Ecto neural progenitor cell (in vitro differentiated cells): ENCODE data around the gene CATSPERB.
"Not testable (repeated sequence)": the region's sequence is repeated elsewhere in the genome, so short reads cannot be mapped to it uniquely, and the experiment has no call there.

Experiments used
- DNase-seq: peaks from one replicate; pipeline ENCODE4 v3.0.0-alpha.2; 2018; ENCODE audit warnings: low spot score

The CATSPERB gene

DNA sequence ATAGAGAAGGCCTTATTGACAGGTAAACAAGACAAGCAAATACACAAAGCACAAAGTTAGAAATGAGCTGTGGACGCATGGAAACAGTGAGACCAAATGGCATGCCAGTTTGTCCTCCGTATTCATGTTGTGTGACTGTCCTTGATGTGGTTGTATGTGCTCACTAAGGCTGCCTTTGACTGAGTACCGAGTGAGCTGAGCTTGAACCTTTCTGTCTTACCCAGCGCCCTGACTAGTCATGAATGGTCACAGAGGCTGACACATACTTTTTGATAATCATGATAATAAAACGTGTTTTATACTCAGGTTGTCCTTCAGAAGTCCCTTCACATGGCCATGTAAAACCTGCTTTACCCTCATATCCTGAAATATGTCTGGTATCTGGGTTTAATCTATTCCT lies 553 bp upstream of the CATSPERB start:
- DNase-seq = no peak

DNA sequence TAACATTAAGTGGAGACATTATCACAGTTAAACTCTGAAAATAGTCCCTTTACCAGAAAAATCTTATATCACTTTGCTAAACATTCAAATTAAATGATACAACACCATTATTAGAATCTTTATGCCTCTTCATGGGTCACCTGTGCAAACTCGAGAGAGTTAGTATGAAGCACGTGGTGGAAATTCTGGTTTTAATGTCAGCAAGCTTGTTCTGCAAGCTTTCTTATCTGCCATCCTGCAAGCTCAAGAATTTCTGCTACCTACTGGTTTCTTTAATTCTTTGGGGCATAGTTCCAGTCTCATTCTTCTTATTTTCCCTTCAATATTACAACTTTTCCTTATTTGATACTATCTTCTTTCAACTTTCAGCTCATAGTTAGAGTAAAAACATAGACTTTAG lies 868 bp downstream of the CATSPERB start:
- no peak for DNase-seq

GRCh38 chr14:91729756-91730155 lies 2.1 kb downstream of the CATSPERB start:
- no peak for DNase-seq

DNA sequence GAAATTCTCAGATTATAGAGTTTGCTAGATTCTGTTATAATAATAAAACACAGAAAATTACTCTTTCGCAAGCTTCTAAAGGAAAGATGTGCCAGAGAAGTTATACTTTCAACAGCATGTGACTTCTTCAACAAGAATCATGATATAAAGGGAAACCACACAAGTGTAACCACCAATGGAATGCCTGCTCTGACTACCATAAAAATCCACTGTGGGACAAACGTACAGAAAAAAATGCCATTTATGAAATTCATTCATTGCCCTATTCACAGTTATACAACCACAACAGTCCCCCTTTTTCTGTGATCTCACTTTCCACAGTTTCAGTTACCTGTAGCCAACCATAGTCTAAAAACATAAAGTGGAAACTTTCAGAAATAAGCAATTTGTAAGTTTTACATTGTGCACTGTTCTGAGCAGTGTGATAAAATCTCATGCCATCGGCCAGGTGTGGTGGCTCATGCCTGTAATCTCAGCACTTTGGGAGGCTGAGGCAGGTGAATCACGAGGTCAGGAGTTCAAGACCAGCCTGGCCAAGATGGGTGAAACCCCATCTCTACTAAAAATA lies 3.2 kb downstream of the CATSPERB start:
- DNase-seq = no peak

GRCh38 chr14:91727121-91727520 lies 4.8 kb downstream of the CATSPERB start:
- DNase-seq = no peak

- DNase-seq = no peak
Measured at GRCh38 chr14:91723501-91723900, 8.4 kb downstream of the CATSPERB start.

GRCh38 chr14:91722386-91722785 lies 9.5 kb downstream of the CATSPERB start:
- no peak for DNase-seq

DNA sequence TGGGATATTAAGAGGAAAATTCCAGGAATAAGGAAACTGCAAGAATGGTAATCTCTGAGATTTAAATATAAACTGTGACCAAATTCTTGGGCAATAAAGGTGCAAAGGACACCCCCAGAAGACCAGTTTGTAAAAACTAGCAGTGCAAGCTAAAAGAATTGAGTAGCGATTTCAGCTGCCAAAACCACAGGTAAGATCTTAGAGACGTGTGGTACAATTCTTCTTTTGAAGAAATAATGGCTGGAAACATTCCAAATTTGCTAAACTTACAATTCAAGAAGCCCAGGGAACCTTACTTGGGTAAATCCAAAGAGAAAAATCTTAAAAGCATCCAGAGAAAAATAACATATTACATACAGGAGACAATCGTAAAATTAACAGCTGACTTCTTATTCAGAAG lies 12.0 kb downstream of the CATSPERB start:
- no peak for DNase-seq

GRCh38 chr14:91716999-91717398 lies 14.9 kb downstream of the CATSPERB start:
- no peak for DNase-seq

GRCh38 chr14:91714805-91715204 lies 17.1 kb downstream of the CATSPERB start:
- DNase-seq = no peak

DNA sequence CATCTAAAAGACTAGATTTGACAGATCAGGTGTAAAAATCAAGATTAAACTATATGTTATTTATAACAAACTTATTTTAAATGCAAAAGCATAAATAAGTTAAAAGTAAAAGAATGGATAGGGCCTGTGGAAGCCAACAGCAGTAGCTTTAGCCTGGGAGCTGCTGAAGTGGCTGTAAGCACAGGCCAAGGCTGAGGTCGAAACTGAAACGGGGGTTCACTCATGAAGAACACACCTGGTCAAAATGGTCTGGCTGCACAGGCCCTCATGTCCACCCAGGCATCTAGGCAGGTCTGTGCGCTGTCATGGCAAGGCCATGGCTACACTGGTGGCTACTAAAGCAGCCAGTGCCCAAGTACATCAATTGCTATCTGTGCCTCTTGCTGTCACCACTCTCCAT lies 23.1 kb downstream of the CATSPERB start:
- no peak for DNase-seq

DNA sequence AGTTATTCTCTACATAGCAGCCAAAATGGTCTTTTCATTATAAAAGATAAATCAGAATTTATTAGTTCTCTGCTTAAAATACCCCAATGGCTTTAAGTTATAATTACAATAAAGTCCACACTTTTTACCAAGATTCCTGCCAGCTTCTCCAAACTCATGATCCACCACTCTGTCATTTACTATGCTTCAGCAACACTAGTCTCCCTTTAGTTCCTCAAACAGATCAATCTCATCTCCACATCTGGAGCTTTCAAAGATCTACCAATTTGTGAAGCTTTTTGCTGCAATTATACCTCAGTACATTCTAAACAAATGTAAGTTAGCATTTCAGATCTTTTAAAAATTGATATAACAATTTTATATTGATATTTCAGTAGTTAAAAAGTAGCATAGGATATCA lies 24.9 kb downstream of the CATSPERB start:
- no peak for DNase-seq

- no peak for DNase-seq
Measured at GRCh38 chr14:91694643-91695042, 37.2 kb downstream of the CATSPERB start.

- DNase-seq = no peak
Measured at GRCh38 chr14:91693346-91693745, 38.5 kb downstream of the CATSPERB start.

- no peak for DNase-seq
Measured at GRCh38 chr14:91692075-91692474, 39.8 kb downstream of the CATSPERB start.

- no peak for DNase-seq
Measured at GRCh38 chr14:91689608-91690007, 42.3 kb downstream of the CATSPERB start.

GRCh38 chr14:91687436-91687835 lies 44.5 kb downstream of the CATSPERB start:
- not testable (repeated sequence) for DNase-seq

DNA sequence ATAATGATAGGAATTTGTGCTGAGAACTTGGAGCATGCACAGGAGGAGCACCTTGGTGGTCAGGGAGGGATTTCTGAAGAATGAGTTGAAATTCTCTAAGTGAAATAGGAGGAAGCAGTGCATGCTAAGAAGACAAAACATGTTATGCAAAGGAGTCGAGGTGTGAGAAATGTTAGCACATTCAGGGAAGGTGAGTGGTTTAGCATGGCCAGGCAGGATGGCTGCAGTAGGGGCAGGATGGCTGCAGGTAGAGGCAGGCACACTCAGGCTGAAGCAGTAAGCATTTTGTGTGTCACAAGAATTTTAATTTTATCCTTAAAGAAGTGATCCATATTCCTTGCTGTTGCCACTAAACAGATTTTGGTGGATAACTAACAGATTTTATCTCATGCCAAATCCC lies 46.3 kb downstream of the CATSPERB start:
- no peak for DNase-seq

- no peak for DNase-seq
Measured at GRCh38 chr14:91681893-91682563, 49.9 kb downstream of the CATSPERB start.

- no peak for DNase-seq
Measured at GRCh38 chr14:91681118-91681517, 50.8 kb downstream of the CATSPERB start.

DNA sequence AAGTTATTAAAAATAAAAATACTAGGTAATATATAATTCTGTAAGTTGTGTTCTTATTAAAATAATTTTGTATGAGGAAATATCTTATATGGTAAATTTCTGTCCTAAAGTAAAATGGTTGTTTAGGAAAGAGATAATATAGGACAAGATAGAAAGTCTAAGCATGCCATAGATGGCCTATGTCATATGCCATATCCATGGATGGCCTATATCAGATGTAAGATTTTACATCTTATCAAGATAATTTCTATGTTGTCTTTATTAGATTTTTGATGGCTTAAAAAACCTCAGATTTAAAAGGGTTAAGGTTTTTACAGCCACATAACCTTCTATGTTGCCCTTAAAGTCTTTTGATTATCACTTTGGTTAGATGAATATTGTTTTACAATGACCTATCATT lies 52.6 kb downstream of the CATSPERB start:
- DNase-seq = no peak

GRCh38 chr14:91677687-91678086 lies 54.2 kb downstream of the CATSPERB start:
- not testable (repeated sequence) for DNase-seq

DNA sequence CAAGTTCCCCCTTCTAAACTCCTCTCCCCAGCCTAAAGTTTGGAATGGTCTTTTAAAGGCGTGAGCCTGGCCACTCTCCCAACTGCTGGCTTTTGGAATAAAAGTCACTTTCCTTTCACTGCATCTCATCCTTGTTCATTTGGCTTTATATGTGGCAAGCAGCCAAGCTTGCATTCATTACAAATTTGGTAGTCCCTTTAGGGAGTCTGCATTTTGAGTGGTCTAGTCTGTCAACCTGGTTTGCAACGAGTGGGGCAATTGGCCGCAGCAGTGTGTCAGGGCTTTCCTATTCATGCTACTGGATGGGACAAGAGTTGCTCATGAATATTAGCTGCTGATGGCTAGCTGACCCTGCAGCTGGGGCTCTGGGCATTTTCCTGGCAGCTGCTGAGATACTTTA lies 57.0 kb downstream of the CATSPERB start:
- no peak for DNase-seq

GRCh38 chr14:91669867-91670266 lies 62.0 kb downstream of the CATSPERB start:
- DNase-seq = no peak
